Neural progenitor cell (in vitro differentiated cells): ENCODE measurements around the gene CAPN8.

Source experiments
- EZH2 ChIP-seq: fragments of 200-600 bp; sonication (generic); IDR thresholded peaks from 2 replicates; pipeline ENCODE4 v1.6.1; 2017; ENCODE audit warnings: antibody characterized with exemption, mild to moderate bottlenecking, moderate library complexity
- EZH2phosphoT487 ChIP-seq: fragments of 200-600 bp; sonication (generic); IDR thresholded peaks from 2 replicates; pipeline ENCODE4 v1.6.1; 2017; ENCODE audit warnings: antibody characterized with exemption
- TF ChIP-seq, protein P1 (sequence below): fragments of 200-600 bp; sonication (generic); IDR thresholded peaks from 2 replicates; pipeline ENCODE4 v1.5.1; 2017; ENCODE audit warnings: antibody characterized with exemption, mild to moderate bottlenecking

DNA sequence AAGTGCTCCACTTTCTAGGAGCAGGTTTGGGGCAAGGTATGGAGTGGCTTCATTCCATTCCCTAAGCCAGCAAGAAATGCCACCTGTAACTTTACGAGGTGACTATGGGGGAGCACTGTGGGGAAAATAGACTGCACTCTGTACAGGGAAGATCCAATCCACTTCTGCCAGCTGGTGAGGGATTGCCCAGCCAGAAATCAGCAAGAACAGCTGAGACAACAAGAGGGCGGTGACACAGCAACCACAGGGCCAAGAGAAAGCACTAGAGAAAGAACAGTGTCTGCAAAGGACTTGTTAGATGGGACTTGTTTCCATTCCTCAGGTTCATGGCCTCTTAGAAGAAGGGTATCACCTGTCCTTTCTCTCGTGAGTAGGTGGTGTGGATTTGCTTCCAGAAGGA, 19.6 kb downstream of the CAPN8 start:
- TF ChIP-seq EZH2 (no peak), EZH2phosphoT487 (no peak)
- TF ChIP-seq, protein P1, sequence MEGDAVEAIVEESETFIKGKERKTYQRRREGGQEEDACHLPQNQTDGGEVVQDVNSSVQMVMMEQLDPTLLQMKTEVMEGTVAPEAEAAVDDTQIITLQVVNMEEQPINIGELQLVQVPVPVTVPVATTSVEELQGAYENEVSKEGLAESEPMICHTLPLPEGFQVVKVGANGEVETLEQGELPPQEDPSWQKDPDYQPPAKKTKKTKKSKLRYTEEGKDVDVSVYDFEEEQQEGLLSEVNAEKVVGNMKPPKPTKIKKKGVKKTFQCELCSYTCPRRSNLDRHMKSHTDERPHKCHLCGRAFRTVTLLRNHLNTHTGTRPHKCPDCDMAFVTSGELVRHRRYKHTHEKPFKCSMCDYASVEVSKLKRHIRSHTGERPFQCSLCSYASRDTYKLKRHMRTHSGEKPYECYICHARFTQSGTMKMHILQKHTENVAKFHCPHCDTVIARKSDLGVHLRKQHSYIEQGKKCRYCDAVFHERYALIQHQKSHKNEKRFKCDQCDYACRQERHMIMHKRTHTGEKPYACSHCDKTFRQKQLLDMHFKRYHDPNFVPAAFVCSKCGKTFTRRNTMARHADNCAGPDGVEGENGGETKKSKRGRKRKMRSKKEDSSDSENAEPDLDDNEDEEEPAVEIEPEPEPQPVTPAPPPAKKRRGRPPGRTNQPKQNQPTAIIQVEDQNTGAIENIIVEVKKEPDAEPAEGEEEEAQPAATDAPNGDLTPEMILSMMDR = no peak
